Spleen (tissue), 7 donors: Measurements from ENCODE around the gene SEM1.

ENCODE experiments used
- POLR2A ChIP-seq, 3 donors: fragments of 450-650 bp; IDR thresholded peaks; one replicate each; pipeline ENCODE4 v1.5.1; 2017; ENCODE audit warnings: antibody characterized with exemption in 3 of 3, mild to moderate bottlenecking in 1 of 3
- POLR2AphosphoS5 ChIP-seq, 3 donors: sonication (generic); formaldehyde crosslinking; IDR thresholded peaks; one replicate each; pipeline ENCODE4 v1.5.1; 2017; ENCODE audit warnings: antibody characterized with exemption in 3 of 3
- TF ChIP-seq, protein P1 (sequence below), 11 experiments: fragments of 200-600 bp in 7 of 11; fragments of 450-650 bp in 4 of 11; sonication (generic) in 4 of 11; IDR thresholded peaks in 8 of 11; conservative IDR thresholded peaks in 3 of 11; 1 replicate in 7 of 11; 2 replicates in 4 of 11; pipeline versions ENCODE4 v1.4.0 to v1.8.0; 2016 to 2021; ENCODE audit warnings: antibody characterized with exemption in 11 of 11, inconsistent platforms in 4 of 11, mild to moderate bottlenecking in 1 of 11
- donor health status: DM: no; HTN: no; CAD: no; lungs with moderate emphysema.
- donor health status: DM: no; HTN: no; CAD: no.
- donor health status: DM: no; HTN: no; CAD: no.

DNA sequence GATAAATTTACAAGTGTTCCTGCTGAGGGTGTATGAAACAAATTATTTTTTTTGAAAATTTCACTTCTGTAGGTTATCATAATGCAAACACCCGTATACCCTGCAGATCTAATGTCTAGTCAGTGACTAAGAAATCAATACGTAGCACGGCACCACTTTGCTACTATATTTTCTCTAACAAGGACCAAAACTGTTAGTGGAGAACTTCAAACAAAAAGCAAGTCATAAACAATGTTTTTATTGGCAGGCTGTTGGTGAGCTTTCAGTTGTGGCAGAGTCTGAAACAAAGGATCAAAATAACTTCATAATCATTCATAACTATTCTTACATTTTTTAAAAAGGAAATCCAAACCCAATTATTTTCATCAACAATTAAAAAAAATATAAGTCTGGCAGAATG lies 11.8 kb downstream of the SEM1 start:
- TF ChIP-seq POLR2AphosphoS5 (IDR thresholded peaks at IDR 0.05) (no peak), POLR2A (IDR thresholded peaks at IDR 0.05) (no peak)
- TF ChIP-seq, protein P1, sequence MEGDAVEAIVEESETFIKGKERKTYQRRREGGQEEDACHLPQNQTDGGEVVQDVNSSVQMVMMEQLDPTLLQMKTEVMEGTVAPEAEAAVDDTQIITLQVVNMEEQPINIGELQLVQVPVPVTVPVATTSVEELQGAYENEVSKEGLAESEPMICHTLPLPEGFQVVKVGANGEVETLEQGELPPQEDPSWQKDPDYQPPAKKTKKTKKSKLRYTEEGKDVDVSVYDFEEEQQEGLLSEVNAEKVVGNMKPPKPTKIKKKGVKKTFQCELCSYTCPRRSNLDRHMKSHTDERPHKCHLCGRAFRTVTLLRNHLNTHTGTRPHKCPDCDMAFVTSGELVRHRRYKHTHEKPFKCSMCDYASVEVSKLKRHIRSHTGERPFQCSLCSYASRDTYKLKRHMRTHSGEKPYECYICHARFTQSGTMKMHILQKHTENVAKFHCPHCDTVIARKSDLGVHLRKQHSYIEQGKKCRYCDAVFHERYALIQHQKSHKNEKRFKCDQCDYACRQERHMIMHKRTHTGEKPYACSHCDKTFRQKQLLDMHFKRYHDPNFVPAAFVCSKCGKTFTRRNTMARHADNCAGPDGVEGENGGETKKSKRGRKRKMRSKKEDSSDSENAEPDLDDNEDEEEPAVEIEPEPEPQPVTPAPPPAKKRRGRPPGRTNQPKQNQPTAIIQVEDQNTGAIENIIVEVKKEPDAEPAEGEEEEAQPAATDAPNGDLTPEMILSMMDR (IDR thresholded peaks at IDR 0.05 in 8 of 11, conservative IDR thresholded peaks at IDR 0.05 in 3 of 11): no peak
